Measurements from ENCODE around the gene OSBPL7. TPM values are rescaled to one million over a fixed set of nuclear protein-coding genes. Genes with fewer than 3 reads are reported as not detected.

OSBPL7 gene
- total and polyA plus RNA-seq, 2 of the 13 experiments (the other 11 are each of a cell fraction or from before 2014, with no cell fraction given), result 4.7 to 6.6 TPM

DNA sequence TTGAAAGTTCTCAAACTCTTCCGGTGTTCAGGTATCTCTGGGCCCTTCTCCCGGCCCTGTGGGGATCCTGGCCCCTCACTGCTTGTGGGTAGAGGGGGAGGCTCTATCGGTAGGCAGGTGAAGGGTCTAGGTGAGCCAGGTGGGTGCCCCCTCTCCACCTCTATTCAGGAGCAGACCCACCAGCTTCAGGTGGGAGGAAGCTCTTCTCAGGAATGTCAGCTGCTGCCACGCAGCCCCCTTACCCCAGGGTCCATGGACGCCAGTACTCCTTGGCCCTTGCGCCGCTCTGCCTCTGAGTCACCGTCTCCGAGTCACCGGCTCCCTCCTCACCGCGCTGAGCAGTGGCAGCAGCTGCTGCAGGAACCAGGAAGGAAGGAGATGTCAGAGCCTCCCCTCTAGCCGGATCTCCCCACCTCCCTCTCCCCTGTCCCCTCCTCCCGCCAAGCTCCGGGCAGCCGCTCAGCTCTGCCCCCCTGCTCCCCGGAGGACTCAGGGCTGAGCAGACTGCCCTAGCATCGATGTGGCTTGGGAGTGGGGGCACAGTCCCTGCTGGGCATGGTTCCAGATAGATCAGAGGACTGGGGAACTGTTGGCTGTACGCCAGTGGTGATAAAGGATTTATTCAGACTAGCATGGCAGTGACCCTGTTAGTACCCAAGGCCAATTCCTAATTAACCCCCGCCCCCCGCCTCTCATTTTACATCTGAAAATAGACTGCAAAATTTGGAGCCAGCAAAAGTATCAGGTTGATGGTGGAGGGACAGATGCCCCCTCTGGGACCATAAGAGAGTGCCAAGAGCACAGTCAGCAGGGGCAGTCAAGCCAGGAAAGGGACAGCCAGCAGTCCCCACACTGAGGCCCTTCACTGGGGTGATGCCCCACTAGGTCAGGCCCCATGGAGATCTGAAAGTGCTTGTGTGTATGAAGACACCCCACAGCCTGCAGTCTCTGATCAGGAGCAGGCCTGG lies at the start of gene OSBPL7 (continued):
- TF ChIP-seq WIZ (CRISPR knock-in tag; IDR thresholded peaks at IDR 0.05) (no peak), ZNF552 (CRISPR knock-in tag; IDR thresholded peaks at IDR 0.05; ENCODE audit: borderline replicate concordance) (no peak), NR2F6 (IDR thresholded peaks at IDR 0.05) (no peak), NR2F6 (CRISPR knock-in tag; IDR thresholded peaks at IDR 0.05) (peak; percentile 53; the same call in 1 of the 2 replicates), NCOA1 (CRISPR knock-in tag; IDR thresholded peaks at IDR 0.05) (0 out of 2 replicates have a peak, but pooled peaks have one; percentile 57), BCL6 (CRISPR knock-in tag; IDR thresholded peaks at IDR 0.05) (peak; percentile 32; the same call in 1 of the 2 replicates), SAFB2 (CRISPR knock-in tag; IDR thresholded peaks at IDR 0.05; ENCODE audit: borderline replicate concordance, low read depth) (peak; percentile 83; the same call in 1 of the 2 replicates), YEATS4 (CRISPR knock-in tag; IDR thresholded peaks at IDR 0.05; ENCODE audit: borderline replicate concordance) (no peak), ARNTL (CRISPR knock-in tag; IDR thresholded peaks at IDR 0.05) (no peak), ZNF121 (CRISPR knock-in tag; IDR thresholded peaks at IDR 0.05) (no peak), NFE2L2 (IDR thresholded peaks at IDR 0.05; ENCODE audit: low read length) (no peak), AGO2 (optimal IDR thresholded peaks at IDR 0.05; ENCODE audit: low read depth, low read length) (no peak), RFX1 (IDR thresholded peaks at IDR 0.05) (no peak), SP5 (CRISPR knock-in tag; IDR thresholded peaks at IDR 0.05; ENCODE audit: borderline replicate concordance, low read depth) (no peak), FOXJ3 (CRISPR knock-in tag; IDR thresholded peaks at IDR 0.05; ENCODE audit: borderline replicate concordance) (no peak), JUNB (CRISPR knock-in tag; IDR thresholded peaks at IDR 0.05; ENCODE audit: borderline replicate concordance) (no peak), ZNF136 (CRISPR knock-in tag; IDR thresholded peaks at IDR 0.05; ENCODE audit: low read depth) (peak; percentile 76; the same call in 1 of the 2 replicates), TOE1 (CRISPR knock-in tag; IDR thresholded peaks at IDR 0.05) (no peak)
- TF ChIP-seq, protein P1, sequence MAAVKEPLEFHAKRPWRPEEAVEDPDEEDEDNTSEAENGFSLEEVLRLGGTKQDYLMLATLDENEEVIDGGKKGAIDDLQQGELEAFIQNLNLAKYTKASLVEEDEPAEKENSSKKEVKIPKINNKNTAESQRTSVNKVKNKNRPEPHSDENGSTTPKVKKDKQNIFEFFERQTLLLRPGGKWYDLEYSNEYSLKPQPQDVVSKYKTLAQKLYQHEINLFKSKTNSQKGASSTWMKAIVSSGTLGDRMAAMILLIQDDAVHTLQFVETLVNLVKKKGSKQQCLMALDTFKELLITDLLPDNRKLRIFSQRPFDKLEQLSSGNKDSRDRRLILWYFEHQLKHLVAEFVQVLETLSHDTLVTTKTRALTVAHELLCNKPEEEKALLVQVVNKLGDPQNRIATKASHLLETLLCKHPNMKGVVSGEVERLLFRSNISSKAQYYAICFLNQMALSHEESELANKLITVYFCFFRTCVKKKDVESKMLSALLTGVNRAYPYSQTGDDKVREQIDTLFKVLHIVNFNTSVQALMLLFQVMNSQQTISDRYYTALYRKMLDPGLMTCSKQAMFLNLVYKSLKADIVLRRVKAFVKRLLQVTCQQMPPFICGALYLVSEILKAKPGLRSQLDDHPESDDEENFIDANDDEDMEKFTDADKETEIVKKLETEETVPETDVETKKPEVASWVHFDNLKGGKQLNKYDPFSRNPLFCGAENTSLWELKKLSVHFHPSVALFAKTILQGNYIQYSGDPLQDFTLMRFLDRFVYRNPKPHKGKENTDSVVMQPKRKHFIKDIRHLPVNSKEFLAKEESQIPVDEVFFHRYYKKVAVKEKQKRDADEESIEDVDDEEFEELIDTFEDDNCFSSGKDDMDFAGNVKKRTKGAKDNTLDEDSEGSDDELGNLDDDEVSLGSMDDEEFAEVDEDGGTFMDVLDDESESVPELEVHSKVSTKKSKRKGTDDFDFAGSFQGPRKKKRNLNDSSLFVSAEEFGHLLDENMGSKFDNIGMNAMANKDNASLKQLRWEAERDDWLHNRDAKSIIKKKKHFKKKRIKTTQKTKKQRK (IDR thresholded peaks at IDR 0.05; ENCODE audit: low read length), result no peak
- TF ChIP-seq, protein P2, sequence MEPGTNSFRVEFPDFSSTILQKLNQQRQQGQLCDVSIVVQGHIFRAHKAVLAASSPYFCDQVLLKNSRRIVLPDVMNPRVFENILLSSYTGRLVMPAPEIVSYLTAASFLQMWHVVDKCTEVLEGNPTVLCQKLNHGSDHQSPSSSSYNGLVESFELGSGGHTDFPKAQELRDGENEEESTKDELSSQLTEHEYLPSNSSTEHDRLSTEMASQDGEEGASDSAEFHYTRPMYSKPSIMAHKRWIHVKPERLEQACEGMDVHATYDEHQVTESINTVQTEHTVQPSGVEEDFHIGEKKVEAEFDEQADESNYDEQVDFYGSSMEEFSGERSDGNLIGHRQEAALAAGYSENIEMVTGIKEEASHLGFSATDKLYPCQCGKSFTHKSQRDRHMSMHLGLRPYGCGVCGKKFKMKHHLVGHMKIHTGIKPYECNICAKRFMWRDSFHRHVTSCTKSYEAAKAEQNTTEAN (CRISPR knock-in tag; conservative IDR thresholded peaks at IDR 0.05), result no peak
- TF ChIP-seq, protein P3, sequence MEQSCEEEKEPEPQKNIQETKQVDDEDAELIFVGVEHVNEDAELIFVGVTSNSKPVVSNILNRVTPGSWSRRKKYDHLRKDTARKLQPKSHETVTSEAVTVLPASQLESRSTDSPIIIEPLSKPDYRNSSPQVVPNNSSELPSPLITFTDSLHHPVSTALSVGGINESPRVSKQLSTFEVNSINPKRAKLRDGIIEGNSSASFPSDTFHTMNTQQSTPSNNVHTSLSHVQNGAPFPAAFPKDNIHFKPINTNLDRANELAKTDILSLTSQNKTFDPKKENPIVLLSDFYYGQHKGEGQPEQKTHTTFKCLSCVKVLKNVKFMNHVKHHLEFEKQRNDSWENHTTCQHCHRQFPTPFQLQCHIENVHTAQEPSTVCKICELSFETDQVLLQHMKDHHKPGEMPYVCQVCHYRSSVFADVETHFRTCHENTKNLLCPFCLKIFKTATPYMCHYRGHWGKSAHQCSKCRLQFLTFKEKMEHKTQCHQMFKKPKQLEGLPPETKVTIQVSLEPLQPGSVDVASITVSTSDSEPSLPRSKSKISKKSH (CRISPR knock-in tag; IDR thresholded peaks at IDR 0.05; ENCODE audit: borderline replicate concordance), result no peak
- TF ChIP-seq, protein P4, sequence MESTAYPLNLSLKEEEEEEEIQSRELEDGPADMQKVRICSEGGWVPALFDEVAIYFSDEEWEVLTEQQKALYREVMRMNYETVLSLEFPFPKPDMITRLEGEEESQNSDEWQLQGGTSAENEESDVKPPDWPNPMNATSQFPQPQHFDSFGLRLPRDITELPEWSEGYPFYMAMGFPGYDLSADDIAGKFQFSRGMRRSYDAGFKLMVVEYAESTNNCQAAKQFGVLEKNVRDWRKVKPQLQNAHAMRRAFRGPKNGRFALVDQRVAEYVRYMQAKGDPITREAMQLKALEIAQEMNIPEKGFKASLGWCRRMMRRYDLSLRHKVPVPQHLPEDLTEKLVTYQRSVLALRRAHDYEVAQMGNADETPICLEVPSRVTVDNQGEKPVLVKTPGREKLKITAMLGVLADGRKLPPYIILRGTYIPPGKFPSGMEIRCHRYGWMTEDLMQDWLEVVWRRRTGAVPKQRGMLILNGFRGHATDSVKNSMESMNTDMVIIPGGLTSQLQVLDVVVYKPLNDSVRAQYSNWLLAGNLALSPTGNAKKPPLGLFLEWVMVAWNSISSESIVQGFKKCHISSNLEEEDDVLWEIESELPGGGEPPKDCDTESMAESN (CRISPR knock-in tag; conservative IDR thresholded peaks at IDR 0.05), result peak; percentile 67; the same call in 1 of the 2 replicates

Data from HepG2 (cell line).